Natural killer cell (primary cell): ENCODE data around the gene KRTAP5-8. TPM values are rescaled to one million over a fixed set of nuclear protein-coding genes. Genes with fewer than 3 reads are reported as not detected.
"Not testable (repeated sequence)": the region's sequence is repeated elsewhere in the genome, so short reads cannot be mapped to it uniquely, and the experiment has no call there.

Source experiments
- ATAC-seq, 3 donors: fragments of 150-1000 bp in 2 of 3; fragments of 200-7000 bp in 1 of 3; cut with Tn5 transposase; 1 replicate in 1 of 3; 2 replicates in 2 of 3; pipeline ENCODE4 v1.10.0; 2021; ENCODE audit warnings: mild to moderate bottlenecking in 2 of 3, moderate library complexity in 2 of 3
- DNase-seq, 2 donors: peaks; one replicate each; pipeline versions ENCODE4 v3.0.0 to v3.0.0-alpha.2; 2013 to 2021; ENCODE audit warnings: mixed read lengths in 1 of 2
- H3K27ac ChIP-seq: one replicate; pipeline ENCODE4 v1.5.1; 2013; ENCODE audit warnings: mild to moderate bottlenecking, low read length
- H3K27me3 ChIP-seq: one replicate; pipeline ENCODE4 v1.6.1; 2013; ENCODE audit warnings: low read length; ENCODE audit not compliant: control insufficient read depth, insufficient read depth
- H3K36me3 ChIP-seq: one replicate; pipeline ENCODE4 v1.6.1; 2013; ENCODE audit warnings: low read length; ENCODE audit not compliant: control insufficient read depth, insufficient read depth
- H3K4me1 ChIP-seq: one replicate; pipeline ENCODE4 v1.6.1; 2013; ENCODE audit warnings: low read length; ENCODE audit not compliant: control insufficient read depth, insufficient read depth
- H3K4me3 ChIP-seq: one replicate; pipeline ENCODE4 v1.5.1; 2013; ENCODE audit warnings: low read length
- H3K9me3 ChIP-seq: one replicate; pipeline ENCODE4 v1.6.1; 2013; ENCODE audit warnings: low read length; ENCODE audit not compliant: control insufficient read depth, insufficient read depth
- H3K27ac Mint-ChIP-seq, 2 donors: one replicate each; pipeline ENCODE4 v1.8.0; 2022; ENCODE audit warnings: mild to moderate bottlenecking in 2 of 2, mixed read lengths in 2 of 2, moderate library complexity in 1 of 2
- H3K27me3 Mint-ChIP-seq, 2 donors: one replicate each; pipeline ENCODE4 v1.8.0; 2022; ENCODE audit warnings: low read depth in 2 of 2, mixed read lengths in 2 of 2
- H3K36me3 Mint-ChIP-seq: one replicate; pipeline ENCODE4 v1.8.0; 2022; ENCODE audit warnings: mixed read lengths
- H3K4me1 Mint-ChIP-seq, 2 donors: one replicate each; pipeline ENCODE4 v1.8.0; 2022; ENCODE audit warnings: mixed read lengths in 2 of 2
- H3K4me3 Mint-ChIP-seq: one replicate; pipeline ENCODE4 v1.8.0; 2022; ENCODE audit warnings: mild to moderate bottlenecking, moderate library complexity, mixed read lengths
- H3K9me3 Mint-ChIP-seq, 2 donors: one replicate each; pipeline ENCODE4 v1.8.0; 2022; ENCODE audit warnings: mixed read lengths in 2 of 2
- WGBS: methylation state at CpG from one replicate; pipeline ENCODE4 v1.1.7; 2013; ENCODE audit warnings: missing lambda C conversion rate; ENCODE audit not compliant: insufficient coverage; 5-methylcytosine and 5-hydroxymethylcytosine counted together
- intact Hi-C: fragments of 100-400 bp; cut with micrococcal nuclease; formaldehyde crosslinking; loops from one replicate; pipeline ENCODE4 v1.14.2; 2022
- total RNA-seq, 4 donors: library from RNA; stranded (reverse); fragments of 120-200 nt in 1 of 4; gene quantifications; one replicate each; pipeline versions ENCODE4 v1.2.3 to v1.2.4, GENCODE V29; 2013 to 2022
- TF ChIP-seq, protein P1 (sequence below): fragments of 200-600 bp; IDR thresholded peaks from one replicate; pipeline ENCODE4 v1.8.0; 2022; ENCODE audit warnings: antibody characterized with exemption

The KRTAP5-8 gene
- total RNA-seq, 3 donors from 2014 or later (not counting 1 experiment from before 2014, with no cell fraction given): not detected

DNA sequence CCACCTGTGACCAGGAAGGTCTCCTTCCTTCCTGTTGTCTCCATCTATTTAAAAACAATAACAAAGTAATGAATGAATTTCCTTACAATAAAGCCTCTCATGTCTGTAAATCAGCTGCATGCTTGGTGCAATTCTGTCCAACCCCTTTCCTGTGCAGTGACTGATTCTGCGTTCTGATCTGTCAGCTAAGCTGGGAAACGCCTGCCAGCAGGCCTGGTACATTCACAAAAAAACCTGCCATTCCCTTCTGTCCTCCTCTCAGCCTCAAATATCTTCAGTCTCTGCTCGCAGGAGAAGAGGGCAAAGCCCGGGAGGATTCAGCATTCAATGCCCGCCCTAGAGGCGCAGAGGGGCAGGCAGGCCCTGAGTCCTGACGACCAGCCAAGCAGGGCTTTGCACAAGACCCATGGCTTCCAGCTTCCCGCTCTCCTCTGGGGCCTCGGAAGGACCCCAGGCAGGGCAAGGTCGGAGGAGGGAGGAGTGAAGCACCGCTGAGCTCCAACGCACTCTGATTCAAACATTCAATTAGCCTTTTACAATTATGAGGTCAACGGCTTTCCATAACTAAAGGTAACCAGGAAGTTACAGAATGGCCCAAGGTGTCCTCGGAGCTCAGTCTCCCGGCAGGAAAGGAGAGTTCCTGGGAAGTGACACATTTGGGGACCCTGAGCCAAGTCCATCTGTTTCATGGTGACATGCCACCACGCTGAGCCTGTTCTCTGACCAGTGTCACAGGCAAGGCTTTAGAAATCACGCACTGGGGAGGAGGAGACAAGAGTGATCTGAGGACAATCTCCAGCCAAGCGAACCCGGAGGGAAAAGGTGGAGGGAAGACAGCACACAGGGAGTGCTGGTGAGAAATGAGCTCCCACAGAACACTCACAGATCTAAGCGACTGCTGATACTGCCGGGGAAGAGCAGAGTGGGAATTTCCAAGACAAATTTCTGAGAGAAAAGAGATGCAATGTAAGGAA lies 29.1 kb downstream of the KRTAP5-8 start:
- H3K9me3 ChIP-seq, H3K4me3 Mint-ChIP-seq, H3K27ac ChIP-seq, H3K36me3 Mint-ChIP-seq, ATAC-seq, H3K27ac Mint-ChIP-seq, H3K27me3 ChIP-seq, H3K4me1 ChIP-seq, H3K36me3 ChIP-seq, H3K4me1 Mint-ChIP-seq, H3K9me3 Mint-ChIP-seq, intact Hi-C loops, DNase-seq, H3K4me3 ChIP-seq: not testable (repeated sequence)
- WGBS: 78% methylated on average over 12 of the region's 21 CpGs
- peaks cover 30 to 39% of the 10 kb centered on the region in 2 donors for H3K27me3 Mint-ChIP-seq

DNA sequence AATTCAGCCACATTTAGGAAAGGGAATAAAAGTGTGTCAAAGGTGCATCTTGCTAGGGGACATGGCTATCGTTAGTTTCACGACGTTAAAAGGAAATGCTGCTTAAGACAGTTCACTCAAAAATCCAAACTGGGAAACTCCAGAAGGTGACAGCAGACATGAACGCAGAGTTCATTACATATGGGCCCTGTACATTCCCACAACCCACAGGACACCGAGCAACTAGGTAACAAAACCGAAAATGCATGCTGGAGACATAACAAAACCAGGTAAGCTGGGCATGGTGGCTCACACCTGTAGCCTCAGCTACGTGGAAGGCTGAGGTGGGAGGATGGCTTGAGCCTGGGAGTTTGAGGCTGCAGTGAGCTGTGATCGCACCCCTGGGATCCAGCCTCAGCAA lies 29.8 kb downstream of the KRTAP5-8 start:
- ATAC-seq, H3K4me3 ChIP-seq, H3K9me3 ChIP-seq, H3K27me3 ChIP-seq, H3K4me3 Mint-ChIP-seq, intact Hi-C loops, H3K27ac ChIP-seq, H3K9me3 Mint-ChIP-seq, H3K4me1 ChIP-seq, H3K36me3 Mint-ChIP-seq, H3K4me1 Mint-ChIP-seq, H3K27ac Mint-ChIP-seq, DNase-seq, H3K36me3 ChIP-seq: not testable (repeated sequence)
- peaks cover 27 to 33% of the 10 kb centered on the region in 2 donors for H3K27me3 Mint-ChIP-seq
- WGBS: 61% methylated on average over 8 of the region's 8 CpGs

DNA sequence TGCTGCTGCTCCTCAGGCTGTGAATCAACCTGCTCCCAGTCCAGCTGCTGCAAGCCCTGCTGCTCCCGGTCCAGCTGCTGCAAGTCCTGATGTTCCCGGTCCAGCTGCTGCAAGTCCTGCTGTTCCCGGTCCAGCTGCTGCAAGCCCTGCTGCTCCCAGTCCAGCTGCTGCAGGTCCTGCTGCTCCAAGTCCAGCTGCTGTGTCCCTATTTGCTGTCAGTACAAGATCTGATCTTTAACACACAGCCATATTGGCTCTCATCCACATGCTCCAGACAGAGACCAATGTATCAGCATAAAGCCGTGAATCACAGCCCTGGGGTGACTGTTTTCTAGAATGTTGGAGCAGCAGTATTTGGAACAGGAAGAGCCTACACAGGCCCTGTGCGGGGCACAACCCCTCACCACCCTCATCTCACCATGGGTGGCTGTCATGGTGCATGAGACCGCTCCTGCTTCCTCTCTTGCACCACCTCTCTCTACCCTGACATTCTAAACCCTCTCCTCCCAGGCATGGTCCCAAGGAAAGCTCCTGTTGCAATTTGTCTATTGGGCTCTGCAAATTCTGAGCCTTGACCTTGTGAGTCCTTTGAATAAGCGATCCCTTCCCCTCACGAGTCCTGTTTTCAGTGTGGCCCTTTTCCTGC lies 31.0 kb downstream of the KRTAP5-8 start:
- Mint-ChIP-seq H3K9me3 (no peaks in the 10 kb centered on the region), H3K27me3 (peaks cover 18 to 21% of the 10 kb centered on the region in 2 donors), H3K4me3 (no peak overlapping the region), H3K4me1 (no peaks in the 10 kb centered on the region), H3K36me3 (no peaks in the 10 kb centered on the region), H3K27ac (no peak overlapping the region)
- Histone ChIP-seq H3K27me3 (no peaks in the 10 kb centered on the region), H3K4me1 (no peaks in the 10 kb centered on the region), H3K36me3 (no peaks in the 10 kb centered on the region), H3K27ac (no peak overlapping the region), H3K9me3 (no peaks in the 10 kb centered on the region), H3K4me3 (no peak overlapping the region)
- TF ChIP-seq, protein P1, sequence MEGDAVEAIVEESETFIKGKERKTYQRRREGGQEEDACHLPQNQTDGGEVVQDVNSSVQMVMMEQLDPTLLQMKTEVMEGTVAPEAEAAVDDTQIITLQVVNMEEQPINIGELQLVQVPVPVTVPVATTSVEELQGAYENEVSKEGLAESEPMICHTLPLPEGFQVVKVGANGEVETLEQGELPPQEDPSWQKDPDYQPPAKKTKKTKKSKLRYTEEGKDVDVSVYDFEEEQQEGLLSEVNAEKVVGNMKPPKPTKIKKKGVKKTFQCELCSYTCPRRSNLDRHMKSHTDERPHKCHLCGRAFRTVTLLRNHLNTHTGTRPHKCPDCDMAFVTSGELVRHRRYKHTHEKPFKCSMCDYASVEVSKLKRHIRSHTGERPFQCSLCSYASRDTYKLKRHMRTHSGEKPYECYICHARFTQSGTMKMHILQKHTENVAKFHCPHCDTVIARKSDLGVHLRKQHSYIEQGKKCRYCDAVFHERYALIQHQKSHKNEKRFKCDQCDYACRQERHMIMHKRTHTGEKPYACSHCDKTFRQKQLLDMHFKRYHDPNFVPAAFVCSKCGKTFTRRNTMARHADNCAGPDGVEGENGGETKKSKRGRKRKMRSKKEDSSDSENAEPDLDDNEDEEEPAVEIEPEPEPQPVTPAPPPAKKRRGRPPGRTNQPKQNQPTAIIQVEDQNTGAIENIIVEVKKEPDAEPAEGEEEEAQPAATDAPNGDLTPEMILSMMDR: no peak
- no peak for ATAC-seq
- intact Hi-C loops: no loop called here
- WGBS: 83% methylated on average over 8 of the region's 8 CpGs
- no peak for DNase-seq

DNA sequence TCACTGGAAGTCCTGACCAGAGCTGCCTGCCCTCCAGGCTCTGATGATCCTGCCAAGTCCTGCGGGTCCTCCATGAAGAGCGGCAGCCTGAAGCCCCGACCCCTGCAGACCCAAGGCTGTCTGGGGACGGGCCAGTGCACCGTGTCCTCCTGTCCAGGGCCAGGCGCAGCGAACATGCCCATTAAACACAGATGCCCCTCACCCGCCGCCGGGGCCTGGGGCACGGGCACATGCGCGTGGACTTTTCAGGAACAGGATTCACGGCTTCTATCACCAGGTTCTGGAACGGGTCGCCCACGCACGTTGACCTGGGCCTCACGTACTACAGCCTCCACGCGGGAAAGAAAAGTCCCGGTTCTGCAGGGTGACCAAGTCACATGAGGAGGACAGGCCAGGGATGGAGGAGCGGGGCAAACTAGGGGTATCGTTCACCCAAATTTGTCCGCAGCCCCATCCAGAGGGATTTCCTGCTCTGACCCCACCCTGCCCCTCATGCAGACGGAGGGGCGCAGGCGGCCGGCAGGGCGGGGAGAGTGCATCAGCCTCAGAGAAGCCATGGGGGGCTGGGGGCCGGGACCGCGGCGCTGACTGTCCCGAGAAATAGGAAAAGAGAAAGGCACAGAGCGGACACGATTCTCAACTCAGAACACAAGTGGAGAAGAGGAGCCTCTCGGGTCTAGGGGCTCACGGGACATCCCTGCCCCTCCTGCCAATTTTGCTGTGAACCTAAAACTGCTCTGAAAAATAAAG lies 33.5 kb downstream of the KRTAP5-8 start:
- ATAC-seq, intact Hi-C loops, H3K36me3 ChIP-seq, H3K9me3 ChIP-seq, H3K27ac Mint-ChIP-seq, H3K4me1 ChIP-seq, H3K9me3 Mint-ChIP-seq, H3K4me1 Mint-ChIP-seq, H3K27ac ChIP-seq, H3K27me3 ChIP-seq, DNase-seq, H3K4me3 Mint-ChIP-seq, H3K36me3 Mint-ChIP-seq, H3K4me3 ChIP-seq: not testable (repeated sequence)
- peaks cover 4 to 15% of the 10 kb centered on the region in 2 donors for H3K27me3 Mint-ChIP-seq
- 85% methylated on average over 36 of the region's 39 CpGs for WGBS
